WTC11 (cell line): ENCODE results near the gene TPBGL.

Experiments used
- FOXJ3 ChIP-seq: sonication (generic); formaldehyde crosslinking; IDR thresholded peaks from 2 replicates; pipeline ENCODE4 v1.9.0; 2021; ENCODE audit warnings: missing genetic modification reagents, mild to moderate bottlenecking, borderline replicate concordance
- IRF2 ChIP-seq: sonication (generic); formaldehyde crosslinking; IDR thresholded peaks from 2 replicates; pipeline ENCODE4 v1.8.0; 2022; ENCODE audit warnings: low read depth, missing genetic modification reagents, borderline replicate concordance
- MXD4 ChIP-seq: fragments of 250-450 bp; sonication (Bioruptor Pico); IDR thresholded peaks from 2 replicates; pipeline ENCODE4 v1.8.0; 2021; ENCODE audit warnings: mild to moderate bottlenecking, moderate library complexity, borderline replicate concordance
- NFYB ChIP-seq: sonication (generic); formaldehyde crosslinking; conservative IDR thresholded peaks from 2 replicates; pipeline ENCODE4 v1.8.0; 2022; ENCODE audit warnings: low read depth, missing genetic modification reagents
- NR3C1 ChIP-seq: sonication (generic); formaldehyde crosslinking; conservative IDR thresholded peaks from 2 replicates; pipeline ENCODE4 v1.8.1; 2023; ENCODE audit warnings: low read depth, mild to moderate bottlenecking, missing genetic modification reagents
- ZNF232 ChIP-seq: sonication (generic); formaldehyde crosslinking; IDR thresholded peaks from 2 replicates; pipeline ENCODE4 v1.8.0; 2022; ENCODE audit warnings: mild to moderate bottlenecking, missing genetic modification reagents
- TF ChIP-seq, protein P1 (sequence below): sonication (generic); formaldehyde crosslinking; IDR thresholded peaks from 2 replicates; pipeline ENCODE4 v1.8.0; 2022; ENCODE audit warnings: mild to moderate bottlenecking, missing genetic modification reagents
- TF ChIP-seq, protein P2 (sequence below): sonication (generic); formaldehyde crosslinking; IDR thresholded peaks from 2 replicates; pipeline ENCODE4 v1.8.1; 2022; ENCODE audit warnings: mild to moderate bottlenecking, moderate library complexity, missing genetic modification reagents
- TF ChIP-seq, protein P3 (sequence below): fragments of 200-600 bp; IDR thresholded peaks from 2 replicates; pipeline ENCODE4 v1.8.0; 2022; ENCODE audit warnings: antibody characterized with exemption
- TF ChIP-seq, protein P4 (sequence below): sonication (generic); formaldehyde crosslinking; IDR thresholded peaks from 2 replicates; pipeline ENCODE4 v1.8.1; 2022; ENCODE audit warnings: low read depth, missing genetic modification reagents, borderline replicate concordance
- TF ChIP-seq, protein P5 (sequence below): sonication (generic); formaldehyde crosslinking; IDR thresholded peaks from 2 replicates; pipeline ENCODE4 v1.8.0; 2022; ENCODE audit warnings: mild to moderate bottlenecking, missing genetic modification reagents

DNA sequence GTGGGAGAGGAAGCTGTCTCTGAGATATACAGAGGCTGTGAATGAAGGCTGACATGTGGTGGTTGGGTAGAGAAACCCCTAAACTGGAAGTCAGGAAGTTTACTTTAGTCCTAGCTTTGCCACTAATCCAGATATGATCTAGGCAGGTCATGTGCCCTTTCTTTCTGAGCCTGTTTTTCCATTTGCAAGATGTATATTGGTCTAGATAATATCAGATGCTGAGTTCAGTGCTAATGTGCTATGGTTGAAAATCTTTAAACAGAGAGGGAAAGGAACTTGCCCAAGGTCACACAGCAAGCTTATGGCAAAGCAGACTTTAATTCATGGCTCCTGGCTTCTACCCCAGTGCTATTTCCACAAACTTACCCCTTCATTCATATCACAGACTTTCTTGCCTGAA lies 25.7 kb upstream of the TPBGL start:
- TF ChIP-seq ZNF232 (CRISPR knock-in tag) (no peak), FOXJ3 (CRISPR knock-in tag) (no peak), NFYB (CRISPR knock-in tag) (no peak), IRF2 (CRISPR knock-in tag) (no peak), MXD4 (CRISPR knock-in tag) (no peak), NR3C1 (CRISPR knock-in tag) (no peak)
- TF ChIP-seq, protein P1, sequence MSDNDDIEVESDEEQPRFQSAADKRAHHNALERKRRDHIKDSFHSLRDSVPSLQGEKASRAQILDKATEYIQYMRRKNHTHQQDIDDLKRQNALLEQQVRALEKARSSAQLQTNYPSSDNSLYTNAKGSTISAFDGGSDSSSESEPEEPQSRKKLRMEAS (CRISPR knock-in tag), result no peak
- TF ChIP-seq, protein P2, sequence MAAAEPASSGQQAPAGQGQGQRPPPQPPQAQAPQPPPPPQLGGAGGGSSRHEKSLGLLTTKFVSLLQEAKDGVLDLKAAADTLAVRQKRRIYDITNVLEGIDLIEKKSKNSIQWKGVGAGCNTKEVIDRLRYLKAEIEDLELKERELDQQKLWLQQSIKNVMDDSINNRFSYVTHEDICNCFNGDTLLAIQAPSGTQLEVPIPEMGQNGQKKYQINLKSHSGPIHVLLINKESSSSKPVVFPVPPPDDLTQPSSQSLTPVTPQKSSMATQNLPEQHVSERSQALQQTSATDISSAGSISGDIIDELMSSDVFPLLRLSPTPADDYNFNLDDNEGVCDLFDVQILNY (CRISPR knock-in tag), result no peak
- TF ChIP-seq, protein P3, sequence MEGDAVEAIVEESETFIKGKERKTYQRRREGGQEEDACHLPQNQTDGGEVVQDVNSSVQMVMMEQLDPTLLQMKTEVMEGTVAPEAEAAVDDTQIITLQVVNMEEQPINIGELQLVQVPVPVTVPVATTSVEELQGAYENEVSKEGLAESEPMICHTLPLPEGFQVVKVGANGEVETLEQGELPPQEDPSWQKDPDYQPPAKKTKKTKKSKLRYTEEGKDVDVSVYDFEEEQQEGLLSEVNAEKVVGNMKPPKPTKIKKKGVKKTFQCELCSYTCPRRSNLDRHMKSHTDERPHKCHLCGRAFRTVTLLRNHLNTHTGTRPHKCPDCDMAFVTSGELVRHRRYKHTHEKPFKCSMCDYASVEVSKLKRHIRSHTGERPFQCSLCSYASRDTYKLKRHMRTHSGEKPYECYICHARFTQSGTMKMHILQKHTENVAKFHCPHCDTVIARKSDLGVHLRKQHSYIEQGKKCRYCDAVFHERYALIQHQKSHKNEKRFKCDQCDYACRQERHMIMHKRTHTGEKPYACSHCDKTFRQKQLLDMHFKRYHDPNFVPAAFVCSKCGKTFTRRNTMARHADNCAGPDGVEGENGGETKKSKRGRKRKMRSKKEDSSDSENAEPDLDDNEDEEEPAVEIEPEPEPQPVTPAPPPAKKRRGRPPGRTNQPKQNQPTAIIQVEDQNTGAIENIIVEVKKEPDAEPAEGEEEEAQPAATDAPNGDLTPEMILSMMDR, result no peak
- TF ChIP-seq, protein P4, sequence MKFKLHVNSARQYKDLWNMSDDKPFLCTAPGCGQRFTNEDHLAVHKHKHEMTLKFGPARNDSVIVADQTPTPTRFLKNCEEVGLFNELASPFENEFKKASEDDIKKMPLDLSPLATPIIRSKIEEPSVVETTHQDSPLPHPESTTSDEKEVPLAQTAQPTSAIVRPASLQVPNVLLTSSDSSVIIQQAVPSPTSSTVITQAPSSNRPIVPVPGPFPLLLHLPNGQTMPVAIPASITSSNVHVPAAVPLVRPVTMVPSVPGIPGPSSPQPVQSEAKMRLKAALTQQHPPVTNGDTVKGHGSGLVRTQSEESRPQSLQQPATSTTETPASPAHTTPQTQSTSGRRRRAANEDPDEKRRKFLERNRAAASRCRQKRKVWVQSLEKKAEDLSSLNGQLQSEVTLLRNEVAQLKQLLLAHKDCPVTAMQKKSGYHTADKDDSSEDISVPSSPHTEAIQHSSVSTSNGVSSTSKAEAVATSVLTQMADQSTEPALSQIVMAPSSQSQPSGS, result no peak
- TF ChIP-seq, protein P5, sequence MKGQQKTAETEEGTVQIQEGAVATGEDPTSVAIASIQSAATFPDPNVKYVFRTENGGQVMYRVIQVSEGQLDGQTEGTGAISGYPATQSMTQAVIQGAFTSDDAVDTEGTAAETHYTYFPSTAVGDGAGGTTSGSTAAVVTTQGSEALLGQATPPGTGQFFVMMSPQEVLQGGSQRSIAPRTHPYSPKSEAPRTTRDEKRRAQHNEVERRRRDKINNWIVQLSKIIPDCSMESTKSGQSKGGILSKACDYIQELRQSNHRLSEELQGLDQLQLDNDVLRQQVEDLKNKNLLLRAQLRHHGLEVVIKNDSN (CRISPR knock-in tag), result no peak
